ENCODE results near the gene SLAIN1.

DNA sequence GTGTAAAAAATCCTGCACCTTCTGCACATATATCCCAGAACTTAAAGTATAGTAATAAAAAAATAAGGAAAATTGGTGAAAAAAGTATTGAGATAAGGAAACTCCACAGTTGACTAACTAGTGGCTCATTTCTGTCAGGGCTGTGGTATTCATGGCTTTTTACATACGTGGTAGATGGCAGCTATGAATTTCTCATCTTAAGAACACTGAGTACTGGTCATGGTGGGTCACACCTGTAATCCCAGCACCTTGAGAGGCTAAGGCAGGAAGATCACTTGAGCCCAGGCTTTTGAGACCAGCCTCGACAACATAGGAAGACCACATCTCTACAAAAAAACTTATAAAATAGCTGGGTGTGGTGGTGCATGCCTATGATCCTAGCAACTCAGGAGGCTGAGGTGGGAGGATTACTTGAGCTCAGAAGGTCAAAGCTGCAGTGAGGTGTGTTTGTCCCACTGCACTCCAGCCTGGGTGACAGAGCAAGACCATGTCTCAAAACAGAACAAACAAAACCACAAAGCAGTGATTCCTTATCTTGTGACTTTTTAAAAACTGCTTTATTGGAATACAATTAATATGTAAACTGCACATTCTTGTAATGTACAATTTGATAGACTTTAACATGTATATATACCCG, 16.8 kb downstream of the SLAIN1 start:
- TF ChIP-seq CTCF (IDR thresholded peaks at IDR 0.05) (no peak), POLR2A (IDR thresholded peaks at IDR 0.05) (no peak)

Data from sigmoid colon (tissue), 3 donors.